CD4-positive, alpha-beta T cell (primary cell): ENCODE results near the gene PAX5. TPM values are rescaled to one million over a fixed set of nuclear protein-coding genes. Genes with fewer than 3 reads are reported as not detected.

Experiments used
- ATAC-seq: fragments of 200-7000 bp; cut with Tn5 transposase; one replicate; pipeline ENCODE4 v1.10.0; 2022; ENCODE audit warnings: mild to moderate bottlenecking; ENCODE audit not compliant: poor library complexity
- CTCF ChIA-PET: fragments of 350-600 bp; sonication (Branson Sonifier 250); formaldehyde crosslinking; loops from one replicate; lab custom pipeline; 2021; ENCODE audit warnings: antibody characterized with exemption, inconsistent platforms; lab: Charles Lee
- POLR2A ChIA-PET: fragments of 350-600 bp; sonication (Branson Sonifier 250); formaldehyde crosslinking; loops from one replicate; lab custom pipeline; 2021; ENCODE audit warnings: antibody characterized with exemption, inconsistent platforms; lab: Charles Lee
- DNase-seq, 14 experiments: peaks; one replicate each; pipeline ENCODE4 v3.0.0-alpha.2; 2013 to 2020; ENCODE audit warnings: mixed read lengths in 2 of 14
- H3K27ac ChIP-seq, 2 donors: one replicate each; pipeline versions ENCODE4 v1.5.1 to v1.7.0; 2013; ENCODE audit warnings: low read length in 2 of 2, low read depth in 1 of 2, mild to moderate bottlenecking in 1 of 2
- H3K27me3 ChIP-seq, 2 experiments: 1 replicate in 1 of 2; 2 replicates in 1 of 2; pipeline versions ENCODE4 v1.6.1 to v1.7.0; 2013; ENCODE audit warnings: low read length in 2 of 2, control low read depth in 1 of 2, mild to moderate bottlenecking in 1 of 2, moderate library complexity in 1 of 2; ENCODE audit not compliant: insufficient read depth in 2 of 2, control insufficient read depth in 1 of 2
- H3K36me3 ChIP-seq: one replicate; pipeline ENCODE4 v1.6.1; 2013; ENCODE audit warnings: low read length, control low read depth; ENCODE audit not compliant: insufficient read depth
- H3K4me1 ChIP-seq: one replicate; pipeline ENCODE4 v1.6.1; 2013; ENCODE audit warnings: low read length, control low read depth; ENCODE audit not compliant: insufficient read depth
- H3K4me3 ChIP-seq: one replicate; pipeline ENCODE4 v1.5.1; 2013; ENCODE audit warnings: mild to moderate bottlenecking, low read length, moderate library complexity
- H3K9me3 ChIP-seq, 2 experiments: 1 replicate in 1 of 2; 2 replicates in 1 of 2; pipeline versions ENCODE4 v1.6.1 to v1.7.0; 2013; ENCODE audit warnings: low read length in 2 of 2, mild to moderate bottlenecking in 2 of 2, control low read depth in 1 of 2, moderate library complexity in 1 of 2; ENCODE audit not compliant: control insufficient read depth in 1 of 2, insufficient read depth in 1 of 2
- H3K27ac Mint-ChIP-seq: one replicate; pipeline ENCODE4 v1.8.0; 2020; ENCODE audit warnings: mixed read lengths
- H3K27me3 Mint-ChIP-seq: one replicate; pipeline ENCODE4 v1.8.0; 2021; ENCODE audit warnings: mixed read lengths
- H3K36me3 Mint-ChIP-seq: one replicate; pipeline ENCODE4 v1.8.0; 2021; ENCODE audit warnings: low read depth, mixed read lengths
- H3K4me1 Mint-ChIP-seq: one replicate; pipeline ENCODE4 v1.8.0; 2021; ENCODE audit warnings: low read depth, mixed read lengths
- H3K4me3 Mint-ChIP-seq: one replicate; pipeline ENCODE4 v1.8.0; 2020; ENCODE audit warnings: mild to moderate bottlenecking, mixed read lengths
- H3K9me3 Mint-ChIP-seq: one replicate; pipeline ENCODE4 v1.8.0; 2020; ENCODE audit warnings: mixed read lengths
- intact Hi-C, 2 experiments: fragments of 100-400 bp; cut with DNase I in 1 of 2; cut with micrococcal nuclease in 1 of 2; formaldehyde crosslinking; loops; one replicate each; pipeline versions ENCODE4 v1.15.1 to v1.9.0; 2023 to 2025; cut with DNase I, micrococcal nuclease
- total RNA-seq, 174 experiments: library from RNA in 2 of 174; stranded (reverse) in 2 of 174; gene quantifications; one replicate each; pipeline ENCODE4 v1.2.3 and lab custom pipeline; 2021 to 2026
- TF ChIP-seq, protein P1 (sequence below): fragments of 200-600 bp; IDR thresholded peaks from one replicate; pipeline ENCODE4 v1.8.0; 2022; ENCODE audit warnings: antibody characterized with exemption, mild to moderate bottlenecking

PAX5 gene
- total RNA-seq, 2 experiments from 2014 or later = 0.03 to 0.11 TPM

GRCh38 chr9:36942891-36943290 lies 91.2 kb downstream of the PAX5 start:
- Mint-ChIP-seq H3K4me1 (no peaks in the 10 kb centered on the region), H3K4me3 (no peak overlapping the region), H3K27ac (no peak overlapping the region), H3K9me3 (no peaks in the 10 kb centered on the region), H3K27me3 (peaks cover 11% of the 10 kb centered on the region), H3K36me3 (no peaks in the 10 kb centered on the region)
- ChIA-PET CTCF (no interaction called here), POLR2A (no interaction called here)
- Histone ChIP-seq H3K27me3 (no peaks in the 10 kb centered on the region), H3K27ac (no peak overlapping the region), H3K9me3 (no peaks in the 10 kb centered on the region), H3K4me1 (no peaks in the 10 kb centered on the region), H3K4me3 (no peak overlapping the region), H3K36me3 (no peaks in the 10 kb centered on the region)
- DNase-seq = no peak
- TF ChIP-seq, protein P1, sequence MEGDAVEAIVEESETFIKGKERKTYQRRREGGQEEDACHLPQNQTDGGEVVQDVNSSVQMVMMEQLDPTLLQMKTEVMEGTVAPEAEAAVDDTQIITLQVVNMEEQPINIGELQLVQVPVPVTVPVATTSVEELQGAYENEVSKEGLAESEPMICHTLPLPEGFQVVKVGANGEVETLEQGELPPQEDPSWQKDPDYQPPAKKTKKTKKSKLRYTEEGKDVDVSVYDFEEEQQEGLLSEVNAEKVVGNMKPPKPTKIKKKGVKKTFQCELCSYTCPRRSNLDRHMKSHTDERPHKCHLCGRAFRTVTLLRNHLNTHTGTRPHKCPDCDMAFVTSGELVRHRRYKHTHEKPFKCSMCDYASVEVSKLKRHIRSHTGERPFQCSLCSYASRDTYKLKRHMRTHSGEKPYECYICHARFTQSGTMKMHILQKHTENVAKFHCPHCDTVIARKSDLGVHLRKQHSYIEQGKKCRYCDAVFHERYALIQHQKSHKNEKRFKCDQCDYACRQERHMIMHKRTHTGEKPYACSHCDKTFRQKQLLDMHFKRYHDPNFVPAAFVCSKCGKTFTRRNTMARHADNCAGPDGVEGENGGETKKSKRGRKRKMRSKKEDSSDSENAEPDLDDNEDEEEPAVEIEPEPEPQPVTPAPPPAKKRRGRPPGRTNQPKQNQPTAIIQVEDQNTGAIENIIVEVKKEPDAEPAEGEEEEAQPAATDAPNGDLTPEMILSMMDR = no peak
- no peak for ATAC-seq
- intact Hi-C loops = no loop called here

- DNase-seq = no peak
- no peaks in the 10 kb centered on the region for H3K36me3 Mint-ChIP-seq
- POLR2A ChIA-PET = no interaction called here
- intact Hi-C loops = no loop called here
- Histone ChIP-seq H3K36me3 (no peaks in the 10 kb centered on the region), H3K4me1 (no peaks in the 10 kb centered on the region), H3K27me3 (no peaks in the 10 kb centered on the region), H3K4me3 (no peak overlapping the region), H3K27ac (no peak overlapping the region), H3K9me3 (no peaks in the 10 kb centered on the region)
- TF ChIP-seq, protein P1 = no peak
- no peak for ATAC-seq
- H3K4me3 Mint-ChIP-seq = no peak overlapping the region
- no peak overlapping the region for H3K27ac Mint-ChIP-seq
- no peaks in the 10 kb centered on the region for H3K9me3 Mint-ChIP-seq
- CTCF ChIA-PET = no interaction called here
- H3K4me1 Mint-ChIP-seq = no peaks in the 10 kb centered on the region
- H3K27me3 Mint-ChIP-seq = peaks cover 5% of the 10 kb centered on the region
Observed at GRCh38 chr9:36941441-36941840, 92.6 kb downstream of the PAX5 start.

GRCh38 chr9:36940881-36941280 lies 93.2 kb downstream of the PAX5 start:
- TF ChIP-seq, protein P1 = no peak
- Mint-ChIP-seq H3K27ac (no peak overlapping the region), H3K36me3 (no peaks in the 10 kb centered on the region), H3K4me3 (no peak overlapping the region), H3K9me3 (no peaks in the 10 kb centered on the region), H3K27me3 (peaks cover 3% of the 10 kb centered on the region), H3K4me1 (no peaks in the 10 kb centered on the region)
- no peaks in the 10 kb centered on the region for H3K9me3 ChIP-seq
- POLR2A ChIA-PET = no interaction called here
- no peak overlapping the region for H3K4me3 ChIP-seq
- H3K4me1 ChIP-seq = no peaks in the 10 kb centered on the region
- intact Hi-C loops = no loop called here
- DNase-seq (no peak), ATAC-seq (no peak)
- H3K27ac ChIP-seq = no peak overlapping the region
- peaks cover 0 to 3% of the 10 kb centered on the region in 2 experiments for H3K27me3 ChIP-seq
- no peaks in the 10 kb centered on the region for H3K36me3 ChIP-seq
- CTCF ChIA-PET = no interaction called here
